H1 (cell line): ENCODE data around the gene CEP128. TPM values are rescaled to one million over a fixed set of nuclear protein-coding genes. Genes with fewer than 3 reads are reported as not detected.

Source experiments
- CTCF ChIA-PET: fragments of 300-600 bp; sonication (Branson Sonifier 250); formaldehyde crosslinking; loops from one replicate; lab custom pipeline; 2021; ENCODE audit not compliant: partially characterized antibody; lab: Charles Lee
- POLR2A ChIA-PET: fragments of 300-600 bp; sonication (Branson Sonifier 250); formaldehyde crosslinking; loops from one replicate; lab custom pipeline; 2021; ENCODE audit warnings: inconsistent platforms; ENCODE audit not compliant: partially characterized antibody; lab: Charles Lee
- DNase-seq, 2 experiments: peaks; one replicate each; pipeline versions ENCODE4 v3.0.0 to v3.0.0-alpha.2; 2010 to 2022; ENCODE audit warnings: low spot score in 2 of 2, low read depth in 1 of 2, mixed read lengths in 1 of 2
- FAIRE-seq: peaks from 2 replicates; lab custom pipeline; 2011; peaks lifted over from hg19 to GRCh38; lab: Jason Lieb, UNC
- H2AFZ ChIP-seq: 2 replicates; pipeline ENCODE4 v1.8.1; 2012; ENCODE audit warnings: low read length, inconsistent platforms
- H2AK5ac ChIP-seq: 2 replicates; pipeline ENCODE4 v1.6.1; 2013; ENCODE audit warnings: low read depth, low read length
- H2BK120ac ChIP-seq: replicated peaks from 2 replicates; pipeline ENCODE3; 2013; ENCODE audit warnings: low read depth, low read length, inconsistent platforms
- H2BK12ac ChIP-seq: 2 replicates; pipeline ENCODE4 v1.6.1; 2013; ENCODE audit warnings: low read depth, low read length
- H2BK15ac ChIP-seq: 2 replicates; pipeline ENCODE4 v1.6.1; 2013; ENCODE audit warnings: low read length
- H2BK20ac ChIP-seq: 2 replicates; pipeline ENCODE4 v1.6.1; 2013; ENCODE audit warnings: low read length
- H2BK5ac ChIP-seq: 2 replicates; pipeline ENCODE4 v1.6.1; 2013; ENCODE audit warnings: low read depth, low read length
- H3K14ac ChIP-seq: 2 replicates; pipeline ENCODE4 v1.6.1; 2013; ENCODE audit warnings: inconsistent platforms; ENCODE audit not compliant: insufficient read length
- H3K18ac ChIP-seq: 2 replicates; pipeline ENCODE4 v1.6.1; 2013; ENCODE audit warnings: low read length; ENCODE audit errors: extremely low read depth
- H3K23ac ChIP-seq: 2 replicates; pipeline ENCODE4 v1.6.1; 2013; ENCODE audit warnings: inconsistent platforms; ENCODE audit not compliant: insufficient read length
- H3K23me2 ChIP-seq: 2 replicates; pipeline ENCODE4 v1.6.1; 2013; ENCODE audit warnings: low read depth, low read length
- H3K27ac ChIP-seq: 2 replicates; pipeline ENCODE4 v1.6.1; 2011; ENCODE audit warnings: low read depth, low read length, inconsistent platforms
- H3K27me3 ChIP-seq, 4 experiments: replicated peaks in 1 of 4; 1 replicate in 1 of 4; 2 replicates in 3 of 4; pipeline versions ENCODE4 v1.6.1 to v1.8.1; 2011 to 2013; ENCODE audit warnings: low read length in 3 of 4, mild to moderate bottlenecking in 3 of 4, inconsistent platforms in 2 of 4, mixed read lengths in 2 of 4, moderate library complexity in 1 of 4; ENCODE audit not compliant: control insufficient read depth in 3 of 4, insufficient read depth in 3 of 4; ENCODE audit errors: extremely low read depth in 1 of 4
- H3K36me3 ChIP-seq, 4 experiments: 2 replicates each; pipeline versions ENCODE4 v1.6.1 to v1.8.1; 2011 to 2013; ENCODE audit warnings: mild to moderate bottlenecking in 4 of 4, low read length in 3 of 4, moderate library complexity in 2 of 4, control low read depth in 1 of 4, inconsistent platforms in 1 of 4; ENCODE audit not compliant: insufficient read depth in 4 of 4, control insufficient read depth in 2 of 4
- H3K4ac ChIP-seq: replicated peaks from 2 replicates; pipeline ENCODE3; 2013; ENCODE audit warnings: low read length, low read depth, mixed read lengths, inconsistent platforms; ENCODE audit not compliant: insufficient read length
- H3K4me1 ChIP-seq, 4 experiments: replicated peaks in 1 of 4; 1 replicate in 1 of 4; 2 replicates in 3 of 4; pipeline versions ENCODE4 v1.6.1 to v1.8.1; 2011 to 2013; ENCODE audit warnings: low read length in 3 of 4, inconsistent platforms in 2 of 4, mixed read lengths in 1 of 4; ENCODE audit not compliant: insufficient read depth in 4 of 4, control insufficient read depth in 3 of 4
- H3K4me2 ChIP-seq, 2 experiments: 2 replicates each; pipeline versions ENCODE4 v1.6.1 to v1.8.1; 2011 to 2013; ENCODE audit warnings: low read depth in 2 of 2, low read length in 2 of 2, control low read depth in 1 of 2, inconsistent platforms in 1 of 2, mild to moderate bottlenecking in 1 of 2; ENCODE audit not compliant: insufficient read depth in 1 of 2
- H3K4me3 ChIP-seq, 4 experiments: fragments of 200-600, 300-600 bp in 1 of 4; sonication (generic), shearing (Covaris generic), sonication (Bioruptor Twin) in 1 of 4; 2 replicates each; pipeline versions ENCODE4 v1.5.1 to v1.8.1; 2011 to 2016; ENCODE audit warnings: low read length in 4 of 4, low read depth in 3 of 4, control low read depth in 2 of 4, inconsistent platforms in 2 of 4, mild to moderate bottlenecking in 2 of 4, mixed read lengths in 1 of 4, moderate library complexity in 1 of 4; ENCODE audit not compliant: insufficient read depth in 2 of 4; ENCODE audit errors: extremely low read depth in 1 of 4
- H3K56ac ChIP-seq: replicated peaks from 2 replicates; pipeline ENCODE3; 2013; ENCODE audit warnings: low read depth, mild to moderate bottlenecking, mixed read lengths, low read length, inconsistent platforms; ENCODE audit not compliant: insufficient read length
- H3K79me1 ChIP-seq: 2 replicates; pipeline ENCODE4 v1.6.1; 2013; ENCODE audit warnings: low read depth, low read length, control low read depth
- H3K79me2 ChIP-seq, 2 experiments: 2 replicates each; pipeline versions ENCODE4 v1.6.1 to v1.8.1; 2012 to 2013; ENCODE audit warnings: low read length in 2 of 2, mild to moderate bottlenecking in 2 of 2, inconsistent platforms in 1 of 2; ENCODE audit not compliant: insufficient read depth in 2 of 2, control insufficient read depth in 1 of 2
- H3K9ac ChIP-seq, 4 experiments: replicated peaks in 1 of 4; 1 replicate in 1 of 4; 2 replicates in 3 of 4; pipeline versions ENCODE4 v1.6.1 to v1.8.1; 2011 to 2013; ENCODE audit warnings: low read depth in 3 of 4, low read length in 3 of 4, control low read depth in 2 of 4, mild to moderate bottlenecking in 2 of 4, moderate library complexity in 2 of 4, inconsistent platforms in 1 of 4; ENCODE audit errors: extremely low read depth in 1 of 4
- H3K9me3 ChIP-seq, 2 experiments: 2 replicates each; pipeline versions ENCODE4 v1.6.1 to v1.8.1; 2012 to 2013; ENCODE audit warnings: mild to moderate bottlenecking in 2 of 2, moderate library complexity in 2 of 2, control low read depth in 1 of 2, inconsistent platforms in 1 of 2, low read depth in 1 of 2, low read length in 1 of 2, mixed read lengths in 1 of 2; ENCODE audit not compliant: insufficient read depth in 2 of 2
- H4K20me1 ChIP-seq, 2 experiments: replicated peaks in 1 of 2; 2 replicates each; pipeline versions ENCODE3 to v1.8.1; 2011 to 2013; ENCODE audit warnings: inconsistent platforms in 2 of 2, low read length in 2 of 2, mild to moderate bottlenecking in 1 of 2; ENCODE audit not compliant: insufficient read depth in 2 of 2, control insufficient read depth in 1 of 2
- H4K5ac ChIP-seq: 2 replicates; pipeline ENCODE4 v1.6.1; 2013; ENCODE audit warnings: low read length, low read depth, mixed read lengths, inconsistent platforms; ENCODE audit not compliant: insufficient read length
- H4K8ac ChIP-seq: 2 replicates; pipeline ENCODE4 v1.8.0; 2013; ENCODE audit warnings: mild to moderate bottlenecking, moderate library complexity, low read length, inconsistent platforms; ENCODE audit not compliant: insufficient read depth; ENCODE audit errors: extremely low read depth
- H4K91ac ChIP-seq: replicated peaks from 2 replicates; pipeline ENCODE3; 2013; ENCODE audit warnings: low read length, mixed read lengths, inconsistent platforms; ENCODE audit not compliant: insufficient read length
- ATF2 ChIP-seq: IDR thresholded peaks from 2 replicates; pipeline ENCODE4 v1.6.1; 2012; ENCODE audit warnings: low read length, inconsistent platforms
- ATF3 ChIP-seq: IDR thresholded peaks from 2 replicates; pipeline ENCODE4 v1.6.1; 2011; ENCODE audit warnings: low read depth, mild to moderate bottlenecking, low read length; ENCODE audit not compliant: insufficient read depth
- BACH1 ChIP-seq: IDR thresholded peaks from 2 replicates; pipeline ENCODE4 v1.6.1; 2012; ENCODE audit warnings: low read length, improper control_type of control experiment
- CBX5 ChIP-seq: fragments of 300-800, 300-1000 bp; sonication (generic); IDR thresholded peaks from 2 replicates; pipeline ENCODE4 v1.7.1; 2016; ENCODE audit warnings: antibody characterized with exemption, low read length, low read depth
- CHD1 ChIP-seq: IDR thresholded peaks from 2 replicates; pipeline ENCODE4 v1.6.1; 2012; ENCODE audit warnings: low read depth, low read length, improper control_type of control experiment
- CTBP2 ChIP-seq: IDR thresholded peaks from 2 replicates; pipeline ENCODE4 v1.7.0; 2011; ENCODE audit warnings: borderline replicate concordance, mild to moderate bottlenecking, moderate library complexity, mixed read lengths, low read length; ENCODE audit not compliant: insufficient read depth, insufficient read length
- GABPA ChIP-seq: IDR thresholded peaks from 2 replicates; pipeline ENCODE4 v1.6.1; 2011; ENCODE audit warnings: mild to moderate bottlenecking, low read length, moderate library complexity, borderline replicate concordance; ENCODE audit not compliant: insufficient read depth
- HDAC6 ChIP-seq: IDR thresholded peaks from one replicate; pipeline ENCODE4 v1.7.1; 2012; ENCODE audit warnings: low read depth, mild to moderate bottlenecking, inconsistent platforms, low read length, moderate library complexity
- NANOG ChIP-seq: IDR thresholded peaks from 2 replicates; pipeline ENCODE4 v1.6.1; 2011; ENCODE audit warnings: low read length, low read depth, mild to moderate bottlenecking, inconsistent platforms; ENCODE audit not compliant: insufficient read depth, poor library complexity, severe bottlenecking
- PHF8 ChIP-seq: fragments of 200-600 bp; sonication (generic); conservative IDR thresholded peaks from 2 replicates; pipeline ENCODE4 v1.7.1; 2012; ENCODE audit warnings: low read depth, mild to moderate bottlenecking, inconsistent platforms, low read length, moderate library complexity
- SAP30 ChIP-seq: fragments of 300-600 bp; sonication (generic); IDR thresholded peaks from 2 replicates; pipeline ENCODE4 v1.7.1; 2012; ENCODE audit warnings: low read length, moderate library complexity, mild to moderate bottlenecking, inconsistent platforms; ENCODE audit not compliant: insufficient read depth, insufficient replicate concordance
- SIX5 ChIP-seq: IDR thresholded peaks from 2 replicates; pipeline ENCODE4 v1.6.1; 2011; ENCODE audit warnings: mild to moderate bottlenecking, low read depth, low read length
- SP1 ChIP-seq: IDR thresholded peaks from 2 replicates; pipeline ENCODE4 v1.6.1; 2011; ENCODE audit warnings: low read depth, low read length
- polyA plus RNA-seq, 7 experiments: library from polyadenylated mRNA; depleted of rRNA in 3 of 7; stranded (reverse) in 5 of 7; unstranded in 2 of 7; fragments of >200 nt in 5 of 7; fragments of 200-250 nt in 2 of 7; gene quantifications; 1 replicate in 5 of 7; 2 replicates in 1 of 7; 4 replicates in 1 of 7; pipeline versions ENCODE4 v1.2.1 to v1.2.3, GENCODE V29; 2011 to 2013; ENCODE audit warnings: missing spikeins in 2 of 7, mixed read lengths in 2 of 7
- total RNA-seq: library from RNA; stranded (reverse); fragmentation: NEBNext Ultra II Directional; extraction: Animal tissue kit (Norgen Biotek cat#: 25700); gene quantifications from 2 replicates; pipeline ENCODE4 v1.2.1, GENCODE V29; 2021

The CEP128 gene
- total and polyA plus RNA-seq, 2 of the 8 experiments (the other 6 are each of a cell fraction or from before 2014, with no cell fraction given): 1.9 to 17.0 TPM

- POLR2A ChIA-PET: no interaction called here
- Histone ChIP-seq H4K20me1 (no peaks in the 10 kb centered on the region), H2BK15ac (no peak overlapping the region), H3K56ac (no peak overlapping the region), H2BK120ac (no peak overlapping the region), H3K4ac (no peak overlapping the region), H4K8ac (no peak overlapping the region), H2BK5ac (no peak overlapping the region), H3K9me3 (no peaks in the 10 kb centered on the region), H3K4me2 (no peak overlapping the region), H3K27me3 (no peaks in the 10 kb centered on the region), H3K23ac (no peak overlapping the region), H2BK12ac (no peak overlapping the region), H3K23me2 (no peaks in the 10 kb centered on the region), H3K14ac (no peak overlapping the region), H3K18ac (no peak overlapping the region), H3K9ac (no peak overlapping the region), H2BK20ac (no peak overlapping the region), H3K4me1 (no peaks in the 10 kb centered on the region), H2AFZ (no peak overlapping the region), H4K5ac (no peak overlapping the region), H3K79me1 (no peaks in the 10 kb centered on the region), H3K79me2 (no peaks in the 10 kb centered on the region), H2AK5ac (no peak overlapping the region), H3K27ac (no peak overlapping the region), H3K4me3 (no peak overlapping the region), H4K91ac (no peak overlapping the region), H3K36me3 (no peaks in the 10 kb centered on the region)
- no peak for DNase-seq
- CTCF ChIA-PET: no interaction called here
- no peak for FAIRE-seq
- TF ChIP-seq SAP30: no peak
- TF ChIP-seq CHD1: no peak
- no peak for TF ChIP-seq SIX5
- no peak for TF ChIP-seq PHF8
- no peak for TF ChIP-seq SP1
- no peak for TF ChIP-seq ATF3
- TF ChIP-seq CTBP2: no peak
- no peak for TF ChIP-seq BACH1
- TF ChIP-seq NANOG: no peak
- no peak for TF ChIP-seq GABPA
- no peak for TF ChIP-seq HDAC6
- TF ChIP-seq ATF2: no peak
- no peak for TF ChIP-seq CBX5
Measured at GRCh38 chr14:80606347-80606772, 335.2 kb downstream of the CEP128 start.
